ENCODE measurements around the gene BCDIN3D.

GRCh38 chr12:49891476-49891875 lies 48.6 kb upstream of the BCDIN3D start:
- TF ChIP-seq EZH2 (IDR thresholded peaks at IDR 0.05; ENCODE audit: insufficient read depth, low read length) (no peak), CTCF (IDR thresholded peaks at IDR 0.05; ENCODE audit: insufficient read depth, low read depth, low read length) (no peak)

All from astrocyte (in vitro differentiated cells and primary cell).